ENCODE measurements around the gene DNM3. TPM values are rescaled to one million over a fixed set of nuclear protein-coding genes. Genes with fewer than 3 reads are reported as not detected.

DNM3 gene
- total RNA-seq, 6 donors from 2014 or later: 7.1 to 30.4 (median 10.3) TPM

DNA sequence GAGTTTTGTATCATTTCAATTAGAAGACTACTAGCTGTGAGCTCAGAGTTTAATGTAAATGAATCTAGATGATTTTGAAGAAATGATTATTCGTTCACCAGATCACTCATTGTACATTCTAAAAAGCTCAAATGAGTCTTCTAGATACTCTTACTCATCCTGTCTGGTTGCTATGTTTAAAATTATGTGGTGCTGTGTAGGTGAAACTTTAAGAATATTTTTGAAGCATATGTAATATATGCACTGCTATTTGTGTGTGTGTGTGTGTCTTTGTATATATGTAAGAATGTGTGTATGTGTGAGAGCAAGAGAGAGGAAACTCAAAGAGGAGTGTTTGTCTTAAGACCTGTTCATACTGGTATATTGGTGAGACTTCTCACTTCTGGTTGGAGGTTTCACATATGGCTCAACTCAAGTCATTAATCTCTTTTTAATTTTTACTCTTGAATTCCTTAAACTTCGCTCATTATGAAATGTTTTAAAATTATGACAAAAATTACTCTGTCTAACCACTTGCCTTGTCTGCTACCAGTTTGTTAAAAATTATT, 570.6 kb downstream of the DNM3 start:
- Histone ChIP-seq H3K27me3 (no peaks in the 10 kb centered on the region), H3K36me3 (no peaks in the 10 kb centered on the region), H3K4me3 (no peak overlapping the region), H3K9me3 (no peaks in the 10 kb centered on the region), H3K27ac (no peak overlapping the region), H3K4me1 (no peaks in the 10 kb centered on the region)
- no peak for ATAC-seq (ENCODE audit: low FRiP score in 2 of 2)
- WGBS, 2 donors: 91 to 96% methylated on average over 2 of the region's 2 CpGs
- TF ChIP-seq POLR2AphosphoS5 (IDR thresholded peaks at IDR 0.05) (no peak), POLR2A (IDR thresholded peaks at IDR 0.05) (no peak), EP300 (IDR thresholded peaks at IDR 0.05) (no peak)
- TF ChIP-seq, protein P1, sequence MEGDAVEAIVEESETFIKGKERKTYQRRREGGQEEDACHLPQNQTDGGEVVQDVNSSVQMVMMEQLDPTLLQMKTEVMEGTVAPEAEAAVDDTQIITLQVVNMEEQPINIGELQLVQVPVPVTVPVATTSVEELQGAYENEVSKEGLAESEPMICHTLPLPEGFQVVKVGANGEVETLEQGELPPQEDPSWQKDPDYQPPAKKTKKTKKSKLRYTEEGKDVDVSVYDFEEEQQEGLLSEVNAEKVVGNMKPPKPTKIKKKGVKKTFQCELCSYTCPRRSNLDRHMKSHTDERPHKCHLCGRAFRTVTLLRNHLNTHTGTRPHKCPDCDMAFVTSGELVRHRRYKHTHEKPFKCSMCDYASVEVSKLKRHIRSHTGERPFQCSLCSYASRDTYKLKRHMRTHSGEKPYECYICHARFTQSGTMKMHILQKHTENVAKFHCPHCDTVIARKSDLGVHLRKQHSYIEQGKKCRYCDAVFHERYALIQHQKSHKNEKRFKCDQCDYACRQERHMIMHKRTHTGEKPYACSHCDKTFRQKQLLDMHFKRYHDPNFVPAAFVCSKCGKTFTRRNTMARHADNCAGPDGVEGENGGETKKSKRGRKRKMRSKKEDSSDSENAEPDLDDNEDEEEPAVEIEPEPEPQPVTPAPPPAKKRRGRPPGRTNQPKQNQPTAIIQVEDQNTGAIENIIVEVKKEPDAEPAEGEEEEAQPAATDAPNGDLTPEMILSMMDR (IDR thresholded peaks at IDR 0.05): no peak
- DNase-seq: no peak

DNA sequence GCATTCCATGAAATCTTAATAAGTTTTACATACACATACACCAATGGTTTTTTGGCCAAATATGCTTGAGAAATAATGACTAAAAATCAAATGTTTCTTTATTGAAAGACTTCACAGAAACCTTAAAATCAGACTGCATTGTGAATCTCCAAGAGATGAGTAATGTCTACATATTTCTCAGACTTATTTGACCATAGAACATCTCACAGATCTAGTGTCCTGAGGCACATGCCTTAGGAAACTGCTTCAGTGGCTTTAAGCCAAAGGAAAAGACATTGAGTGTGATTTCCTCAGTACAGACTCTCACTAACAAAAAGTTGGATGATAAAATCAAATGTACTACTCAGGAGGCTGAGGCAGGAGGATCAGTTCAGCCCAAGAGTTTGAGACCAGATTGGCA, 573.0 kb downstream of the DNM3 start:
- Histone ChIP-seq H3K27me3 (no peaks in the 10 kb centered on the region), H3K9me3 (no peaks in the 10 kb centered on the region), H3K4me1 (no peaks in the 10 kb centered on the region), H3K36me3 (no peaks in the 10 kb centered on the region), H3K4me3 (no peak overlapping the region), H3K27ac (no peak overlapping the region)
- ATAC-seq (ENCODE audit: low FRiP score in 2 of 2) (no peak), DNase-seq (no peak)
- TF ChIP-seq POLR2AphosphoS5 (IDR thresholded peaks at IDR 0.05): no peak
- TF ChIP-seq EP300 (IDR thresholded peaks at IDR 0.05): no peak
- TF ChIP-seq, protein P1 (IDR thresholded peaks at IDR 0.05): no peak
- no peak for TF ChIP-seq POLR2A (IDR thresholded peaks at IDR 0.05)

DNA sequence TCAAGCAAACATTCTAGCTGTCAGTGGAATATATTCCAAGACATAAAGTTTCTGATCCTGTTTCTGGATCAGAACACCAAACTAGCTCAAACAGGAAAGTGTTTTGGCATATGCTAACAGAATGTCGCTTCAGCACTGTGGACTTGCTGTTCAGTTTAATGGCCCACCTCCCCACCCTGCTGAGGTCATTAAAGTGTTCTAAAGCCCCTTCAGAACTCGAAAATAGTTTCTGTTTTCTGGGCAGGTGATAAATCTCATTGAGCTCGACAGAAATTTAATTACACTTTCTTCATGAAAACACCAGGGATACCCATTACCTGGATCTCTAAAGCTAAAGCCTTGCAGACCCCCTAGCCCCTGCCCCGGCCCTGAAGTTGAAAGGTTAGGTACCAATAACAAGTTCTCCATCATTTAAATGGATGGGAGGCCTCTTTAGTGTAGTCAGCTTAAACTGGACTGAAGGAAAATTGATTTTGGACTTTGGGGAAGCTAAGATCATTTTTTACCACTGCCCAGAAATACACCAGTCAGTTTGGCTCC, 575.3 kb downstream of the DNM3 start:
- no peaks in the 10 kb centered on the region for H3K27me3 ChIP-seq
- DNase-seq (no peak), ATAC-seq (ENCODE audit: low FRiP score in 2 of 2) (no peak)
- TF ChIP-seq, protein P1 (IDR thresholded peaks at IDR 0.05): no peak
- TF ChIP-seq POLR2AphosphoS5 (IDR thresholded peaks at IDR 0.05) (no peak), POLR2A (IDR thresholded peaks at IDR 0.05) (no peak), EP300 (IDR thresholded peaks at IDR 0.05) (no peak)
- 80 to 83% methylated on average over 4 of the region's 4 CpGs for WGBS, 2 donors
- H3K9me3 ChIP-seq: no peaks in the 10 kb centered on the region
- H3K4me1 ChIP-seq: no peaks in the 10 kb centered on the region
- H3K36me3 ChIP-seq: no peaks in the 10 kb centered on the region
- H3K4me3 ChIP-seq: no peak overlapping the region
- H3K27ac ChIP-seq: no peak overlapping the region

DNA sequence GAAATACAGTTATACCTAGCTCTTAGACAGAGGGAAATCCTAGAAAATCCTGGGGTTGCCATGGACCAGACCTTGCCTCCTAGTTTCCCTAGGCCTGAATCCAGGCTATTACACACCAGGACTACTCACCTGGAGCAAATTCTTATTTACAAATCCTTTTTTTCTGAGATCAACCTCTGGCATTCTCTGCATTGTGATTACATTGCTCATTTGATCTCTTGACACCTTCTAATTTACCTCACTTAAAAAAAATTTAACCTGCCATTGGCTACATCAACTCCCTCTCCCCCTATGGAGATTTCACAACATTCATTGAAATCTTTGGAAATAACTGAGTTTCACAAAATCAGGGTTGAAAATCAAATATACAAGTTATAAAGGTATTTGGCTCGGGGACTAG, 576.3 kb downstream of the DNM3 start:
- no peaks in the 10 kb centered on the region for H3K36me3 ChIP-seq
- no peak overlapping the region for H3K27ac ChIP-seq
- ATAC-seq (ENCODE audit: low FRiP score in 2 of 2) (no peak), DNase-seq (no peak)
- H3K27me3 ChIP-seq: no peaks in the 10 kb centered on the region
- no peaks in the 10 kb centered on the region for H3K9me3 ChIP-seq
- H3K4me3 ChIP-seq: no peak overlapping the region
- H3K4me1 ChIP-seq: no peaks in the 10 kb centered on the region
- 95 to 96% methylated on average over 1 of the region's 1 CpG for whole genome bisulfite sequencing, 2 donors
- no peak for TF ChIP-seq POLR2AphosphoS5 (IDR thresholded peaks at IDR 0.05)
- no peak for TF ChIP-seq POLR2A (IDR thresholded peaks at IDR 0.05)
- no peak for TF ChIP-seq EP300 (IDR thresholded peaks at IDR 0.05)
- TF ChIP-seq, protein P1 (IDR thresholded peaks at IDR 0.05): no peak

DNA sequence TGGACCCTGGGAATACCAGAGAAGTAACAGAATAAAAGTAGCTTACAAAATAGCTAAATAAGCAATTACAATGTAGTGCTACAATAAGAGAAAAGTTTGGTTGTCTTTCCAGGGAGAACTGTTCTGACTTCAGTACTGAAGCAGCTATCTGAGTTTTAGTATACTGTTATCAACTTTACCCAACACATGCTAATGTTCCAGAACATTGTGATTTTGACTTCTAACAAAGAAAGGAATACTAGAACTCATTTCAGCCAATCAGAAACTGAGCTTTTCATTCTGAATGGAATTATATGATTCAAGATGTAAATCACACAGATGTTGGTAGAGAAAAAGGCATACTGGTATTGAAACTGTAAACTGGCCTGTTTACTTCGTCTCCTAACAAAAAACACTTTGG, 579.1 kb downstream of the DNM3 start, which contains the start of gene C1orf105:
C1orf105 (plus strand) TSS at position 301 of the 400 bp plus-strand sequence. CDS start 201 bp downstream, outside the sequence.
- TF ChIP-seq, protein P1 (IDR thresholded peaks at IDR 0.05): no peak
- no peak for TF ChIP-seq POLR2A (IDR thresholded peaks at IDR 0.05)
- Histone ChIP-seq H3K36me3 (no peaks in the 10 kb centered on the region), H3K9me3 (no peaks in the 10 kb centered on the region), H3K27me3 (no peaks in the 10 kb centered on the region), H3K4me3 (no peak within 1 kb of the TSS), H3K4me1 (no peaks in the 10 kb centered on the region), H3K27ac (no peak within 1 kb of the TSS)
- DNase-seq (no peak), ATAC-seq (ENCODE audit: low FRiP score in 2 of 2) (no peak)
- WGBS, 2 donors: 87 to 96% methylated on average over 1 of the region's 1 CpG
